Globus pallidus (tissue), 1 donor: ENCODE data around the gene FBLN5.
"Not testable (repeated sequence)": the region's sequence is repeated elsewhere in the genome, so short reads cannot be mapped to it uniquely, and the experiment has no call there.

Source experiments
- DNase-seq: peaks from one replicate; pipeline ENCODE4 v3.0.0-alpha.2; 2015; ENCODE audit warnings: low spot score

Gene FBLN5

GRCh38 chr14:91861091-91861490 is 86.4 kb downstream of the FBLN5 start:
- DNase-seq, result no peak

- no peak for DNase-seq
Measured at GRCh38 chr14:91860238-91860637, 87.3 kb downstream of the FBLN5 start.

- no peak for DNase-seq
Measured at GRCh38 chr14:91858536-91859275, 88.8 kb downstream of the FBLN5 start.

GRCh38 chr14:91857614-91858013 is 89.9 kb downstream of the FBLN5 start:
- no peak for DNase-seq

GRCh38 chr14:91854327-91854934 is 93.1 kb downstream of the FBLN5 start:
- no peak for DNase-seq

- DNase-seq, result no peak
Measured at GRCh38 chr14:91851563-91851962, 95.9 kb downstream of the FBLN5 start.

GRCh38 chr14:91848504-91849001 is 98.9 kb downstream of the FBLN5 start:
- no peak for DNase-seq

GRCh38 chr14:91847693-91848092 is 99.8 kb downstream of the FBLN5 start:
- no peak for DNase-seq

- DNase-seq, result no peak
Measured at GRCh38 chr14:91845652-91846051, 101.8 kb downstream of the FBLN5 start.

- not testable (repeated sequence) for DNase-seq
Measured at GRCh38 chr14:91845056-91845455, 102.4 kb downstream of the FBLN5 start.

GRCh38 chr14:91844029-91844428 is 103.5 kb downstream of the FBLN5 start:
- DNase-seq, result no peak

GRCh38 chr14:91843437-91843836 is 104.1 kb downstream of the FBLN5 start:
- no peak for DNase-seq

- DNase-seq, result no peak
Measured at GRCh38 chr14:91841065-91841464, 106.4 kb downstream of the FBLN5 start.

- no peak for DNase-seq
Measured at GRCh38 chr14:91839749-91840148, 107.7 kb downstream of the FBLN5 start.

GRCh38 chr14:91837076-91837475 is 110.4 kb downstream of the FBLN5 start:
- no peak for DNase-seq

- DNase-seq, result peak; percentile 3
Measured at GRCh38 chr14:91835920-91836843, 111.3 kb downstream of the FBLN5 start.

GRCh38 chr14:91835197-91835919 is 112.1 kb downstream of the FBLN5 start:
- no peak for DNase-seq

GRCh38 chr14:91834571-91834970 is 112.9 kb downstream of the FBLN5 start:
- DNase-seq, result no peak

- no peak for DNase-seq
Measured at GRCh38 chr14:91831337-91831736, 116.2 kb downstream of the FBLN5 start.

GRCh38 chr14:91830777-91831176 is 116.7 kb downstream of the FBLN5 start:
- peak; percentile 5 for DNase-seq

- no peak for DNase-seq
Measured at GRCh38 chr14:91829511-91829910, 118.0 kb downstream of the FBLN5 start.

GRCh38 chr14:91827746-91828145 is 119.7 kb downstream of the FBLN5 start:
- DNase-seq, result no peak
